HCT116 (cell line): ENCODE measurements around the gene PLGRKT. TPM values are rescaled to one million over a fixed set of nuclear protein-coding genes. Genes with fewer than 3 reads are reported as not detected.

Source experiments
- ATAC-seq: fragments of 200-7000 bp; cut with Tn5 transposase; 2 replicates; pipeline ENCODE4 v1.9.1; 2020; ENCODE audit warnings: mild to moderate bottlenecking, moderate library complexity
- BruUV-seq: library from RNA; stranded (reverse); fragments of 400-500 nt; replicated peaks from 2 replicates; lab custom pipeline; 2021; lab: Mats Ljungman, UMichigan
- CTCF ChIA-PET: fragments of 300-600 bp; sonication (Branson Sonifier 250); formaldehyde crosslinking; loops from one replicate; lab custom pipeline; 2021; ENCODE audit warnings: antibody characterized with exemption; lab: Charles Lee
- POLR2A ChIA-PET: fragments of 300-600, 350-600 bp; sonication (Branson Sonifier 250); formaldehyde crosslinking; loops from one replicate; lab custom pipeline; 2021; ENCODE audit warnings: antibody characterized with exemption; lab: Charles Lee
- RAD21 ChIA-PET, 2 experiments: fragments of 300-600 bp; sonication (Branson Sonifier 250); formaldehyde crosslinking; loops; one replicate each; lab custom pipeline; 2023; ENCODE audit warnings: low total read pairs in 2 of 2; ENCODE audit not compliant: uncharacterized antibody in 2 of 2, unreplicated experiment in 2 of 2, low non-redundant PET in 1 of 2; lab: Charles Lee
- DNase-seq: peaks from one replicate; pipeline ENCODE4 v3.0.0-alpha.2; 2010; ENCODE audit warnings: low read depth, low spot score
- H2AFZ ChIP-seq: fragments of 200-600 bp; shearing (Covaris generic), sonication (generic); 2 replicates; pipeline ENCODE4 v1.6.1; 2017; ENCODE audit warnings: low read depth, mixed run types, mixed read lengths, antibody characterized with exemption, low read length; ENCODE audit not compliant: poor library complexity, severe bottlenecking
- H3K27ac ChIP-seq: 2 replicates; pipeline ENCODE4 v1.5.1; 2012; ENCODE audit warnings: low read depth, low read length
- H3K27me3 ChIP-seq: fragments of 200-600 bp; sonication (generic); 2 replicates; pipeline ENCODE4 v1.6.1; 2016; ENCODE audit warnings: mixed run types, low read length, mixed read lengths; ENCODE audit not compliant: insufficient read depth
- H3K36me3 ChIP-seq, 2 experiments: fragments of 200-500 bp in 1 of 2; fragments of 200-600 bp in 1 of 2; sonication (Bioruptor generic) in 1 of 2; sonication (generic) in 1 of 2; 2 replicates each; pipeline versions ENCODE4 v1.5.1 to v1.6.1; 2014 to 2016; ENCODE audit warnings: low read length in 2 of 2, inconsistent platforms in 1 of 2, mixed read lengths in 1 of 2, mixed run types in 1 of 2; ENCODE audit not compliant: insufficient read depth in 2 of 2, control insufficient read depth in 1 of 2
- H3K4me1 ChIP-seq, 2 experiments: fragments of 200-600 bp in 1 of 2; sonication (generic) in 1 of 2; 2 replicates each; pipeline versions ENCODE4 v1.5.1 to v1.6.1; 2012 to 2017; ENCODE audit warnings: low read length in 2 of 2, inconsistent platforms in 1 of 2, mild to moderate bottlenecking in 1 of 2, mixed read lengths in 1 of 2, mixed run types in 1 of 2, moderate library complexity in 1 of 2; ENCODE audit not compliant: insufficient read depth in 2 of 2, control insufficient read depth in 1 of 2
- H3K4me2 ChIP-seq: fragments of 200-600 bp; sonication (generic); 2 replicates; pipeline ENCODE4 v1.6.1; 2017; ENCODE audit warnings: mixed run types, low read length, mixed read lengths
- H3K4me3 ChIP-seq, 2 experiments: fragments of 200-600 bp in 1 of 2; sonication (generic) in 1 of 2; replicated peaks in 1 of 2; 2 replicates each; pipeline ENCODE4 v1.5.1; 2011 to 2016; ENCODE audit warnings: low read length in 2 of 2, control low read depth in 1 of 2, low read depth in 1 of 2, mild to moderate bottlenecking in 1 of 2, mixed read lengths in 1 of 2, mixed run types in 1 of 2
- H3K79me2 ChIP-seq: fragments of 200-600 bp; sonication (generic); 2 replicates; pipeline ENCODE4 v1.6.1; 2017; ENCODE audit warnings: mild to moderate bottlenecking, mixed run types, low read length, moderate library complexity, mixed read lengths; ENCODE audit not compliant: insufficient read depth
- H3K9ac ChIP-seq: fragments of 200-600 bp; sonication (generic); 2 replicates; pipeline ENCODE4 v1.6.1; 2016; ENCODE audit warnings: low read length, mixed read lengths
- H3K9me2 ChIP-seq: fragments of 200-600 bp; sonication (generic), shearing (Covaris generic); 2 replicates; pipeline ENCODE4 v1.6.1; 2017; ENCODE audit warnings: mixed run types, mild to moderate bottlenecking, moderate library complexity; ENCODE audit not compliant: insufficient read depth
- H3K9me3 ChIP-seq, 2 experiments: fragments of 200-500 bp in 1 of 2; fragments of 200-600 bp in 1 of 2; sonication (Bioruptor generic) in 1 of 2; sonication (generic) in 1 of 2; 2 replicates each; pipeline ENCODE4 v1.6.1; 2014 to 2017; ENCODE audit warnings: low read length in 2 of 2, mixed read lengths in 2 of 2, inconsistent platforms in 1 of 2, low read depth in 1 of 2, mild to moderate bottlenecking in 1 of 2, mixed run types in 1 of 2, moderate library complexity in 1 of 2; ENCODE audit not compliant: control insufficient read depth in 1 of 2, insufficient read depth in 1 of 2
- H4K20me1 ChIP-seq: fragments of 200-600 bp; sonication (generic), shearing (Covaris generic); 2 replicates; pipeline ENCODE4 v1.6.1; 2017; ENCODE audit warnings: mixed run types, mild to moderate bottlenecking, moderate library complexity; ENCODE audit not compliant: insufficient read depth
- CBX3 ChIP-seq: IDR thresholded peaks from 2 replicates; pipeline ENCODE4 v1.6.1; 2012; ENCODE audit warnings: low read depth
- EZH2 ChIP-seq: fragments of 200-600 bp; sonication (generic); IDR thresholded peaks from 2 replicates; pipeline ENCODE4 v1.6.1; 2017; ENCODE audit warnings: antibody characterized with exemption, mixed run types
- EZH2phosphoT487 ChIP-seq: fragments of 200-600 bp; IDR thresholded peaks from 2 replicates; pipeline ENCODE4 v1.6.1; 2018; ENCODE audit warnings: antibody characterized with exemption, borderline replicate concordance
- JUND ChIP-seq: IDR thresholded peaks from 2 replicates; pipeline ENCODE4 v1.6.1; 2012
- POLR2AphosphoS5 ChIP-seq: IDR thresholded peaks from 2 replicates; pipeline ENCODE4 v1.6.1; 2011; ENCODE audit warnings: mild to moderate bottlenecking, low read depth, low read length, moderate library complexity
- REST ChIP-seq: IDR thresholded peaks from 2 replicates; pipeline ENCODE4 v1.6.1; 2012; ENCODE audit warnings: low read depth
- SIN3A ChIP-seq: IDR thresholded peaks from 2 replicates; pipeline ENCODE4 v1.6.1; 2012; ENCODE audit warnings: low read depth
- SRF ChIP-seq: IDR thresholded peaks from 2 replicates; pipeline ENCODE4 v1.6.1; 2012; ENCODE audit warnings: low read depth
- TCF7L2 ChIP-seq: IDR thresholded peaks from 2 replicates; pipeline ENCODE4 v1.7.0; 2011; ENCODE audit warnings: borderline replicate concordance, inconsistent platforms; ENCODE audit not compliant: insufficient read depth, insufficient read length; ENCODE audit errors: extremely low read depth
- YY1 ChIP-seq: IDR thresholded peaks from 2 replicates; pipeline ENCODE4 v1.6.1; 2011; ENCODE audit warnings: low read length, low read depth, moderate library complexity, mild to moderate bottlenecking; ENCODE audit not compliant: insufficient replicate concordance; ENCODE audit errors: extremely low read depth
- ZNF274 ChIP-seq: fragments of 200-500 bp; sonication (Bioruptor generic); IDR thresholded peaks from 2 replicates; pipeline ENCODE4 v1.6.1; 2014; ENCODE audit warnings: mild to moderate bottlenecking, low read depth, low read length, inconsistent platforms
- intact Hi-C: fragments of 100-400 bp; cut with micrococcal nuclease; formaldehyde crosslinking; loops from 2 replicates; pipeline ENCODE4 v1.10.0; 2022
- total RNA-seq: library from RNA; stranded (reverse); gene quantifications from one replicate; pipeline ENCODE4 v1.2.1, GENCODE V29; 2021; ENCODE audit not compliant: unreplicated experiment
- TF ChIP-seq, protein P1 (sequence below): IDR thresholded peaks from 2 replicates; pipeline ENCODE4 v1.6.1; 2012
- TF ChIP-seq, protein P2 (sequence below): IDR thresholded peaks from 2 replicates; pipeline ENCODE4 v1.6.1; 2012

The PLGRKT gene
- total RNA-seq, 1 experiment from 2014 or later, result 23.8 TPM

DNA sequence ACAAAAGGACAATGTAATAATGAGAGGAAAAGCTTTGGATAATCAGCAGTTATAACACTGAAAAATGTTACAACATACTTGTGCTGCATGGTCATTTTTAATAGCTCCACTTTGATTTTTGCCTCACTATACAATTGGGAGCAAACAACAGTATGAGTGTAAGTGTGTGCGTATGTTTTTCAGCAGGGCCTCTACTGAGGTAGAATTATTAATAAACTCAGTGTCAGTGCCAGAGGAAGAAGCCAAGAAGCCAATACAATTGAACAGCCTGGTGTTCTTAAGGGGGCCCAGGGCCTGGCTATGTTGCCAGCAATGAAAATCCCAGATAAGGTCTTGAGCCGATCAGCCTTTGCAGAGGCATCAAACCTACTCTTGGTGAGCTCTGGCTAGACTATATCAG is 81.9 kb downstream of the PLGRKT start (continued):
- TF ChIP-seq POLR2AphosphoS5 (no peak), TCF7L2 (no peak), EZH2 (no peak), ZNF274 (no peak), REST (no peak)
- TF ChIP-seq, protein P1, sequence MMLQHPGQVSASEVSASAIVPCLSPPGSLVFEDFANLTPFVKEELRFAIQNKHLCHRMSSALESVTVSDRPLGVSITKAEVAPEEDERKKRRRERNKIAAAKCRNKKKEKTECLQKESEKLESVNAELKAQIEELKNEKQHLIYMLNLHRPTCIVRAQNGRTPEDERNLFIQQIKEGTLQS, result no peak
- TF ChIP-seq, protein P2, sequence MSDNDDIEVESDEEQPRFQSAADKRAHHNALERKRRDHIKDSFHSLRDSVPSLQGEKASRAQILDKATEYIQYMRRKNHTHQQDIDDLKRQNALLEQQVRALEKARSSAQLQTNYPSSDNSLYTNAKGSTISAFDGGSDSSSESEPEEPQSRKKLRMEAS, result no peak

- no TSS peak for BruUV-seq
- ChIA-PET CTCF (no interaction called here), POLR2A (no interaction called here), RAD21 (no interaction called here)
- no peaks in the 10 kb centered on the region for H3K79me2 ChIP-seq
- H3K27me3 ChIP-seq, result no peaks in the 10 kb centered on the region
- no peak overlapping the region for H3K4me2 ChIP-seq
- H3K27ac ChIP-seq, result no peak overlapping the region
- H3K4me1 ChIP-seq, result no peaks in the 10 kb centered on the region
- H3K9me3 ChIP-seq, result no peaks in the 10 kb centered on the region
- no peak for ATAC-seq
- intact Hi-C loops, result no loop called here
- H2AFZ ChIP-seq, result no peak overlapping the region
- no peaks in the 10 kb centered on the region for H3K9me2 ChIP-seq
- H4K20me1 ChIP-seq, result no peaks in the 10 kb centered on the region
- no peak for DNase-seq
- H3K4me3 ChIP-seq, result no peak overlapping the region
- TF ChIP-seq CBX3 (no peak), YY1 (no peak), TCF7L2 (no peak), EZH2phosphoT487 (no peak), SIN3A (no peak), JUND (no peak), ZNF274 (no peak), SRF (no peak)
- no peaks in the 10 kb centered on the region for H3K36me3 ChIP-seq
- H3K9ac ChIP-seq, result no peak overlapping the region
Observed at GRCh38 chr9:5355226-5355625, 82.5 kb downstream of the PLGRKT start.
